VCaP (cell line): Measurements from ENCODE around the gene DNAJB1.
A peak's percentile ranks its signal among the peaks of the same experiment; 100 is the strongest.
"Not testable (repeated sequence)": the region's sequence is repeated elsewhere in the genome, so short reads cannot be mapped to it uniquely, and the experiment has no call there.

Experiments
- H3K27ac ChIP-seq: fragments of 450-650 bp; 2 replicates; pipeline ENCODE4 v1.5.1; 2017
- TF ChIP-seq, protein P1 (sequence below): fragments of 450-650 bp; conservative IDR thresholded peaks from 2 replicates; pipeline ENCODE4 v1.5.1; 2017; ENCODE audit warnings: mild to moderate bottlenecking, moderate library complexity

Gene DNAJB1

GRCh38 chr19:14505488-14506239 is 12.5 kb downstream of the DNAJB1 start:
- TF ChIP-seq, protein P1, sequence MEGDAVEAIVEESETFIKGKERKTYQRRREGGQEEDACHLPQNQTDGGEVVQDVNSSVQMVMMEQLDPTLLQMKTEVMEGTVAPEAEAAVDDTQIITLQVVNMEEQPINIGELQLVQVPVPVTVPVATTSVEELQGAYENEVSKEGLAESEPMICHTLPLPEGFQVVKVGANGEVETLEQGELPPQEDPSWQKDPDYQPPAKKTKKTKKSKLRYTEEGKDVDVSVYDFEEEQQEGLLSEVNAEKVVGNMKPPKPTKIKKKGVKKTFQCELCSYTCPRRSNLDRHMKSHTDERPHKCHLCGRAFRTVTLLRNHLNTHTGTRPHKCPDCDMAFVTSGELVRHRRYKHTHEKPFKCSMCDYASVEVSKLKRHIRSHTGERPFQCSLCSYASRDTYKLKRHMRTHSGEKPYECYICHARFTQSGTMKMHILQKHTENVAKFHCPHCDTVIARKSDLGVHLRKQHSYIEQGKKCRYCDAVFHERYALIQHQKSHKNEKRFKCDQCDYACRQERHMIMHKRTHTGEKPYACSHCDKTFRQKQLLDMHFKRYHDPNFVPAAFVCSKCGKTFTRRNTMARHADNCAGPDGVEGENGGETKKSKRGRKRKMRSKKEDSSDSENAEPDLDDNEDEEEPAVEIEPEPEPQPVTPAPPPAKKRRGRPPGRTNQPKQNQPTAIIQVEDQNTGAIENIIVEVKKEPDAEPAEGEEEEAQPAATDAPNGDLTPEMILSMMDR, result peak; percentile 60
- H3K27ac ChIP-seq, result no peak overlapping the region

- not testable (repeated sequence) for H3K27ac ChIP-seq
Measured at GRCh38 chr19:14504575-14504974, 13.6 kb downstream of the DNAJB1 start.

DNA sequence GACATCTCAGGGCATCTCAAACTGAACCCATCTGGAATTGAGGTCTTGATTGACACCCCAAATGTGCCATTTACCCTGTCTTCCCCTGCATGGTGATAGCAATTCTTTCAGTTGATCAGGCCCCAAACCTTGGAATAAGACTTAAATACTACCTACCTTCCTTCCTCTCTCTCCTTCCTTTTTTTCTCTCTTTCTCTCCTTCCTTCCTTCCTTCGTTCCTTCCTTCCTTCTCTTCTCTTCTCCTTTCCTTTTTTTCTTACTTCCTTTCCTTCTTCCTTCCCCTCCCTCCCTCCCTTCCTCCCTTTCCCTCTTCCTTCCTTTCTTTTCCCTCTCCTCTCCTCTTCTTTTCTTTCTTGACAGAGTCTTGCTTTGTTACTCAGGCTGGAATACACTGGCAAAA is 14.9 kb downstream of the DNAJB1 start:
- H3K27ac ChIP-seq, result no peak overlapping the region
- TF ChIP-seq, protein P1, result no peak

GRCh38 chr19:14502334-14503092 is 15.7 kb downstream of the DNAJB1 start:
- TF ChIP-seq, protein P1, result no peak
- H3K27ac ChIP-seq, result no peak overlapping the region

GRCh38 chr19:14497228-14497921 is 20.8 kb downstream of the DNAJB1 start:
- peak overlapping the region; percentile 85 for H3K27ac ChIP-seq
- TF ChIP-seq, protein P1, result no peak

- H3K27ac ChIP-seq, result peak overlapping the region; percentile 85
- TF ChIP-seq, protein P1, result no peak
Measured at GRCh38 chr19:14496834-14497227, 21.4 kb downstream of the DNAJB1 start.

DNA sequence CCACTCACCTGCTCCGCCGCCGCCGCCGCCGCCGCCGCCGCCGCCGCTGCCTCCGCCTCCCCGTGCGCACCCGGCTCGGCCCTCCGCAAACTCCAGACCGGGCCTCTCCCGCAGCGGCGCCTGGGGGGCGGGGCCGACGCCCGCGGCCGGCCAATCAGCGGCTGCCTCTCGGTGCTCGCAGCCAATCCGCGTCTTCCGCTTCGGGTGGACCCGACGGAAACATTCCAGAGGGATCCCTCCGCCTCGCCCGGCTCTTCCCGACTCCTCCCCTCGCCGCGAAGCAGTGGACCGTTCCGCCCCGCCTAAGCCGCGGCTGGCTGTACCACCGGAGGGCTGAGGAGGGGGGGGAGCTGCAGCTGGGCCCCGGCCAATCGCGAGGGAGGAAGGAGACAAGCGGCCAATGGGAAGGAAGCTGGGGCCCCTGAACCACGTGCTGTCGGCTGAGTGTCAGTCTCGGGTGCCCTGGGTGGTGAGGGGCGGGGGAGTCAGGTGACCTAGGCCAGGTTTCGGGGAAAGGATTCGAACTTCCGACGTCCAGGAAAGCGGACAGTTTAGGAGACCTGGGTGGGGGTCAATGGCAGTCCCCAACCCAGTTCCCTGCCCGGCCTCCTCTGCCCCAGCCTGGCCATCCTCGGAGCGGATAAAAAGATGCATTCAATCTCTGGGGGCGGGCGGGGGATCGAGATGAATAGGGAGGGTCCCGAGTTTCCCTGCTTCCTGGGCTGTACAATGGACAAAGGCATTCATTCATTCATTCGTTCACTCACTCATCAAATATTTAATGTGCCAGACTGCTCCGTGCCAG is 22.0 kb downstream of the DNAJB1 start, which contains the start of gene GIPC1:
Gene GIPC1 (minus strand): TSS at position 99 of the 805 bp plus-strand sequence. CDS start 13,151 bp downstream, outside the sequence.
- TF ChIP-seq, protein P1, result no peak
- peak within 1 kb of the TSS; percentile 85 for H3K27ac ChIP-seq
